ENCODE results near the gene EIF4A2. TPM values are rescaled to one million over a fixed set of nuclear protein-coding genes. Genes with fewer than 3 reads are reported as not detected.

EIF4A2 gene
- 100 to 1,000 TPM; 218 to 536 (median 316) TPM for total RNA-seq
- long read RNA-seq, donor 1, transcript EIF4A2-205 (11 exons, 1,889 nt) = minor isoform, 128 of 594 reads
- long read RNA-seq, donor 1, transcript EIF4A2-201 (11 exons, 1,919 nt) = major isoform, 366 of 594 reads
- long read RNA-seq, donor 1, transcript EIF4A2-203 (10 exons, 1,751 nt) = minor isoform, 11 of 594 reads
- long read RNA-seq, donor 1, partial matches to known transcripts = 45 of 594 reads
- long read RNA-seq, donor 1, other reads (novel, unspliced or antisense) = 34 of 594 reads
- long read RNA-seq, donor 2, transcript EIF4A2-201 (11 exons, 1,919 nt) = major isoform, 46 of 110 reads
- long read RNA-seq, donor 2, transcript EIF4A2-205 (11 exons, 1,889 nt) = minor isoform, 20 of 110 reads
- long read RNA-seq, donor 2, partial matches to known transcripts = 11 of 110 reads
- long read RNA-seq, donor 2, other reads (novel, unspliced or antisense) = 22 of 110 reads

- Histone ChIP-seq H3K36me3 (ENCODE audit: low read depth) (peaks cover 4% of the 10 kb centered on the region), H3K4me3 (peak within 1 kb of the TSS; percentile 86), H3K9me3 (no peaks in the 10 kb centered on the region), H3K4me1 (ENCODE audit: low read depth) (peaks cover 30% of the 10 kb centered on the region)
- ATAC-seq (peak; percentile 93), DNase-seq (peak; percentile 90 to 94 (median 94))
- intact Hi-C loops (cut with DNase I, micrococcal nuclease) = loop anchor here in 1 of 2 donors (10.0 kb wide), 1 partner anchor 848 kb away; the partner anchor contains the start of gene TRA2B
- no peak for TF ChIP-seq CTCF (IDR thresholded peaks at IDR 0.05)
Measured at GRCh38 chr3:186783058-186783730, at the start of gene EIF4A2. Gene EIF4A2, plus strand, starts transcription at chr3:186783577. Its CDS starts 34 bp downstream, at chr3:186783611.

GRCh38 chr3:186742618-186743380, 40.6 kb upstream of the EIF4A2 start:
- H3K9me3 ChIP-seq = no peaks in the 10 kb centered on the region
- intact Hi-C loops (cut with DNase I, micrococcal nuclease) = no loop called here
- H3K36me3 ChIP-seq (ENCODE audit: low read depth) = no peaks in the 10 kb centered on the region
- no peak for DNase-seq
- H3K4me3 ChIP-seq = no peak overlapping the region
- ATAC-seq = no peak
- peaks cover 16% of the 10 kb centered on the region for H3K4me1 ChIP-seq (ENCODE audit: low read depth)
- no peak for TF ChIP-seq CTCF (IDR thresholded peaks at IDR 0.05)

GRCh38 chr3:186743666-186744065, 39.7 kb upstream of the EIF4A2 start:
- ATAC-seq (no peak), DNase-seq (no peak)
- intact Hi-C loops (cut with DNase I, micrococcal nuclease) = no loop called here

GRCh38 chr3:186746008-186746407, 37.4 kb upstream of the EIF4A2 start:
- no peak for TF ChIP-seq CTCF (IDR thresholded peaks at IDR 0.05)
- ATAC-seq = peak; percentile 94
- H3K9me3 ChIP-seq = no peaks in the 10 kb centered on the region
- H3K4me3 ChIP-seq = no peak overlapping the region
- intact Hi-C loops (cut with DNase I, micrococcal nuclease) = no loop called here
- peak; percentile 77 to 78 (median 78) for DNase-seq
- no peaks in the 10 kb centered on the region for H3K36me3 ChIP-seq (ENCODE audit: low read depth)
- peaks cover 16% of the 10 kb centered on the region for H3K4me1 ChIP-seq (ENCODE audit: low read depth)

More at GRCh38 chr3:186743666-186744065, 39.7 kb upstream of the EIF4A2 start:
- H3K4me1 ChIP-seq (ENCODE audit: low read depth) = peaks cover 16% of the 10 kb centered on the region
- TF ChIP-seq CTCF (IDR thresholded peaks at IDR 0.05) = no peak
- no peaks in the 10 kb centered on the region for H3K9me3 ChIP-seq
- no peak overlapping the region for H3K4me3 ChIP-seq
- H3K36me3 ChIP-seq (ENCODE audit: low read depth) = no peaks in the 10 kb centered on the region

GRCh38 chr3:186750316-186750715, 33.1 kb upstream of the EIF4A2 start:
- H3K4me3 ChIP-seq = no peak overlapping the region
- intact Hi-C loops (cut with DNase I, micrococcal nuclease) = loop anchor here in 1 of 2 donors (10.0 kb wide), 1 partner anchor 136 kb away; the partner anchor contains the start of gene AHSG
- TF ChIP-seq CTCF (IDR thresholded peaks at IDR 0.05) = no peak
- peaks cover 4% of the 10 kb centered on the region for H3K4me1 ChIP-seq (ENCODE audit: low read depth)
- no peaks in the 10 kb centered on the region for H3K9me3 ChIP-seq
- no peaks in the 10 kb centered on the region for H3K36me3 ChIP-seq (ENCODE audit: low read depth)
- DNase-seq (no peak), ATAC-seq (no peak)
